A549 treated with Hydrocortisone at 1 μM for 4 hours (cell line): Measurements from ENCODE around the gene JAKMIP3. TPM values are rescaled to one million over a fixed set of nuclear protein-coding genes. Genes with fewer than 3 reads are reported as not detected.

ENCODE experiments used
- total RNA-seq: library from RNA; stranded (reverse); fragments of 200-300 nt; extraction: Qiagen RNA extraction; gene quantifications from 5 replicates; pipeline ENCODE4 v1.2.3, GENCODE V29; 2022

JAKMIP3 gene
- total RNA-seq = 0.98 to 1.2 TPM (median 1.1 TPM) in 5 replicates

GRCh38 chr10:132065491-132066105, at the start of gene JAKMIP3:
JAKMIP3 (plus strand) TSS chr10:132065946; CDS start chr10:132104809, 38,863 bp downstream.

Other genes with a start within 250 kb of the JAKMIP3 start
- gene PPP2R2D, start 164.9 kb upstream of the JAKMIP3 start, total RNA-seq = 20.7 to 27.4 TPM (median 27.0 TPM) in 5 replicates
- gene BNIP3, start 84.0 kb upstream of the JAKMIP3 start, total RNA-seq = 43.7 to 47.1 TPM (median 44.9 TPM) in 5 replicates
- 16.8 to 20.1 TPM (median 19.7 TPM) in 5 replicates for gene DPYSL4, start 121.0 kb downstream of the JAKMIP3 start, total RNA-seq
- 36.4 to 49.0 TPM (median 44.8 TPM) in 5 replicates for gene STK32C, start 242.0 kb downstream of the JAKMIP3 start, total RNA-seq